Skeletal muscle satellite cell (primary cell): Measurements from ENCODE around the gene MAPT. TPM values are rescaled to one million over a fixed set of nuclear protein-coding genes. Genes with fewer than 3 reads are reported as not detected.
A peak's percentile ranks its signal among the peaks of the same experiment; 100 is the strongest.

ENCODE experiments used
- H3K27me3 ChIP-seq: 2 replicates; pipeline ENCODE4 v1.7.0; 2013; ENCODE audit warnings: low read length; ENCODE audit not compliant: control insufficient read depth, insufficient read depth
- H3K36me3 ChIP-seq: 2 replicates; pipeline ENCODE4 v1.7.0; 2013; ENCODE audit warnings: mild to moderate bottlenecking, control low read depth, low read length; ENCODE audit not compliant: insufficient read depth
- H3K4me1 ChIP-seq: 2 replicates; pipeline ENCODE4 v1.7.0; 2013; ENCODE audit warnings: low read length; ENCODE audit not compliant: control insufficient read depth, insufficient read depth
- H3K4me2 ChIP-seq: 2 replicates; pipeline ENCODE4 v1.7.0; 2013; ENCODE audit warnings: mild to moderate bottlenecking, low read length
- H3K4me3 ChIP-seq: 2 replicates; pipeline ENCODE4 v1.7.0; 2013; ENCODE audit warnings: low read length
- H3K9ac ChIP-seq: 2 replicates; pipeline ENCODE4 v1.7.0; 2013; ENCODE audit warnings: mild to moderate bottlenecking, low read depth, low read length, moderate library complexity
- H3K9me3 ChIP-seq: replicated peaks from 2 replicates; pipeline ENCODE4 v1.7.0; 2013; ENCODE audit warnings: mild to moderate bottlenecking, control low read depth, low read length
- total RNA-seq: library from RNA; depleted of rRNA; stranded (reverse); fragments of >200 nt; gene quantifications from 2 replicates; pipeline ENCODE4 v1.2.3, GENCODE V29; 2012; rRNA removed

MAPT gene
- under 0.01 TPM in 2 replicates for total RNA-seq

- Histone ChIP-seq H3K9ac (peak within 1 kb of the TSS; percentile 68), H3K36me3 (no peaks in the 10 kb centered on the region), H3K4me2 (peak within 1 kb of the TSS; percentile 96), H3K9me3 (no peaks in the 10 kb centered on the region), H3K4me3 (peak within 1 kb of the TSS; percentile 78), H3K4me1 (peaks cover 8% of the 10 kb centered on the region), H3K27me3 (peaks cover 51% of the 10 kb centered on the region)
Measured at GRCh38 chr17:45894022-45894784, at the start of gene MAPT. Gene MAPT, plus strand, starts transcription at chr17:45894554. Its CDS starts 67,784 bp downstream, at chr17:45962338.

- peaks cover 18% of the 10 kb centered on the region for H3K27me3 ChIP-seq
- H3K4me3 ChIP-seq = no peak within 1 kb of the TSS
- no peaks in the 10 kb centered on the region for H3K36me3 ChIP-seq
- H3K4me1 ChIP-seq = no peaks in the 10 kb centered on the region
- no peak within 1 kb of the TSS for H3K9ac ChIP-seq
- H3K9me3 ChIP-seq = no peaks in the 10 kb centered on the region
- no peak within 1 kb of the TSS for H3K4me2 ChIP-seq
Measured at GRCh38 chr17:45844695-45845375, 49.5 kb upstream of the MAPT start, which contains the start of gene SPPL2C. Gene SPPL2C, plus strand, starts transcription at chr17:45844881. Its CDS starts 26 bp downstream, at chr17:45844907.

- no peak overlapping the region for H3K4me2 ChIP-seq
- H3K9me3 ChIP-seq = no peaks in the 10 kb centered on the region
- no peak overlapping the region for H3K4me3 ChIP-seq
- H3K9ac ChIP-seq = no peak overlapping the region
- H3K27me3 ChIP-seq = peaks cover 22% of the 10 kb centered on the region
- no peaks in the 10 kb centered on the region for H3K36me3 ChIP-seq
- no peaks in the 10 kb centered on the region for H3K4me1 ChIP-seq
Measured at GRCh38 chr17:45845376-45846185, 48.8 kb upstream of the MAPT start.

DNA sequence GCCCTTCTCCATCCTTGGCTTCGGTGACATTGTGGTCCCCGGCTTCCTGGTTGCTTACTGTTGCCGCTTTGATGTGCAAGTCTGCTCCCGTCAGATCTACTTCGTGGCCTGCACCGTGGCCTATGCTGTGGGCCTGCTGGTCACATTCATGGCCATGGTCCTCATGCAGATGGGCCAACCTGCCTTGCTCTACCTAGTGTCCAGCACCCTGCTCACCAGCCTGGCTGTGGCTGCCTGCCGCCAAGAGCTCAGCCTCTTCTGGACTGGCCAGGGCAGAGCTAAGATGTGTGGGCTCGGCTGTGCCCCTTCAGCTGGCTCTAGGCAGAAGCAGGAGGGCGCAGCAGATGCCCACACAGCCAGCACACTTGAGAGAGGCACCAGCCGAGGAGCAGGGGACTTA is 48.1 kb upstream of the MAPT start:
- no peak overlapping the region for H3K4me2 ChIP-seq
- no peaks in the 10 kb centered on the region for H3K36me3 ChIP-seq
- H3K4me3 ChIP-seq = no peak overlapping the region
- no peaks in the 10 kb centered on the region for H3K4me1 ChIP-seq
- no peaks in the 10 kb centered on the region for H3K9me3 ChIP-seq
- H3K27me3 ChIP-seq = peaks cover 27% of the 10 kb centered on the region
- no peak overlapping the region for H3K9ac ChIP-seq

- H3K36me3 ChIP-seq = no peaks in the 10 kb centered on the region
- no peak overlapping the region for H3K4me2 ChIP-seq
- H3K27me3 ChIP-seq = peaks cover 29% of the 10 kb centered on the region
- H3K9ac ChIP-seq = no peak overlapping the region
- H3K9me3 ChIP-seq = no peaks in the 10 kb centered on the region
- no peaks in the 10 kb centered on the region for H3K4me1 ChIP-seq
- H3K4me3 ChIP-seq = no peak overlapping the region
Measured at GRCh38 chr17:45846646-45847045, 47.7 kb upstream of the MAPT start.

DNA sequence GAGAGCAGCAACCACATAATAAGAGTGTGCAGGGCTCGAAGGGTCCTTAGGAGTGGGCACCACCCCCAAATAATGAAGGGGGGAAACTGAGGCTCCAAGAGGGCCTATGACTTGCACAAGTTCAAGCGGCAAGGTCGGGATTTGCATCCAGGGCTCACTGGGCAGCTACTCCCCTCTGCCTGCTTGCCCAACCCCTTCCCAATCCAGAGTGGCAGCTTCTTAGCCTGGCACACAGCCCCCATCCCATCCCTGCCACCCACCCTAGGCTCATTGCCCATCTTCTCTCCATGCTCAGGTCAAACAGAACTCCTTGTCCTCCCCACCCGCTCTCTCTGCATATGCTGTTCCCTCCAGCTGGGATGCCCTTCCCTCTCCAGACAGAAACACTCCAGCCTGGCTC is 47.3 kb upstream of the MAPT start:
- no peaks in the 10 kb centered on the region for H3K4me1 ChIP-seq
- H3K36me3 ChIP-seq = no peaks in the 10 kb centered on the region
- no peak overlapping the region for H3K4me3 ChIP-seq
- H3K9ac ChIP-seq = no peak overlapping the region
- H3K9me3 ChIP-seq = no peaks in the 10 kb centered on the region
- H3K4me2 ChIP-seq = no peak overlapping the region
- peaks cover 33% of the 10 kb centered on the region for H3K27me3 ChIP-seq

DNA sequence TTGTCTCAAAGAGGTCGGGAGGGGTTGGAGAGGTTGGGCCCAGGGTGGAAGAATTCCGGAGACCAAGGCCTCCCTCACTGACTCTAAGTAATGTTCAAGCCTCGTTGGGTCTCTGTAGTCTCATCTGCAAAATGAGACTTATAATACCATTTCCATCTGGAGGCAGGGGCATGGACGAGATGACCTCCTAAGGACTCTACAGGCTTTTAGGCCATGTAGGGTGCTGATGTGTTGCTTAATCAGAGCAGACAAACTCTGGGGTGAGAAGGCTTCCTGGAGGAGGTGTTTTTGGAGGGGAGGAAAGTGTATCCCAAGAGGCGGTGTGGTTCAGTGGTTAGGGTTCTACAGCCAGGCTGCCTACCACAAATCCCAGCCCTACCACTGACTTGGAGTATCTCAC is 46.6 kb upstream of the MAPT start:
- Histone ChIP-seq H3K9ac (no peak overlapping the region), H3K36me3 (no peaks in the 10 kb centered on the region), H3K27me3 (peaks cover 38% of the 10 kb centered on the region), H3K4me3 (no peak overlapping the region), H3K9me3 (no peaks in the 10 kb centered on the region), H3K4me1 (no peaks in the 10 kb centered on the region), H3K4me2 (no peak overlapping the region)

DNA sequence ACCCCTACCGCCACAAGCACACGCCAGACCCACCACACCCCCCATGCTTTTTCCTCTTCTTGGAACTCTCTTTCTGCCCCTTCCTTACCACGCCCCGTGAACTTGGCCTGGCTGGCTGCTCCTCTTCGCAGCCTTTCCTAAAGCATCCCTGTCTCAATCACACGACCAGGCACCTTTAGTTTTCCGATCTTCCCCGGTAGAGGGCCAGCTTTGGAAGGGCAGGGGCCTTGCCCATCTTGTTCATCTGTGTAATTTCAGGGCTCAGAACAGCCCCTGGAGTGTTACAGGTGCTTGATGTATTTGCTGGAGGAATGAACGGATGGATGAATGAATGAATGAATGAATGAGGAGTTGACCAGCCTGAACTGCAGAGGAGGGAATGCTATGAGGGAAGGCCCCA is 45.9 kb upstream of the MAPT start:
- Histone ChIP-seq H3K4me3 (no peak overlapping the region), H3K27me3 (peaks cover 38% of the 10 kb centered on the region), H3K9me3 (no peaks in the 10 kb centered on the region), H3K4me1 (no peaks in the 10 kb centered on the region), H3K36me3 (no peaks in the 10 kb centered on the region), H3K4me2 (no peak overlapping the region), H3K9ac (no peak overlapping the region)

GRCh38 chr17:45848868-45849535 is 45.4 kb upstream of the MAPT start:
- Histone ChIP-seq H3K36me3 (no peaks in the 10 kb centered on the region), H3K4me3 (no peak overlapping the region), H3K4me2 (no peak overlapping the region), H3K4me1 (no peaks in the 10 kb centered on the region), H3K9me3 (no peaks in the 10 kb centered on the region), H3K9ac (no peak overlapping the region), H3K27me3 (peaks cover 35% of the 10 kb centered on the region)

GRCh38 chr17:45849536-45849990 is 44.8 kb upstream of the MAPT start:
- no peaks in the 10 kb centered on the region for H3K36me3 ChIP-seq
- no peaks in the 10 kb centered on the region for H3K9me3 ChIP-seq
- H3K9ac ChIP-seq = no peak overlapping the region
- H3K4me1 ChIP-seq = no peaks in the 10 kb centered on the region
- no peak overlapping the region for H3K4me2 ChIP-seq
- H3K4me3 ChIP-seq = no peak overlapping the region
- H3K27me3 ChIP-seq = peaks cover 34% of the 10 kb centered on the region

GRCh38 chr17:45850011-45850410 is 44.3 kb upstream of the MAPT start:
- H3K9me3 ChIP-seq = no peaks in the 10 kb centered on the region
- H3K4me3 ChIP-seq = no peak overlapping the region
- H3K9ac ChIP-seq = no peak overlapping the region
- no peaks in the 10 kb centered on the region for H3K36me3 ChIP-seq
- no peaks in the 10 kb centered on the region for H3K4me1 ChIP-seq
- peaks cover 34% of the 10 kb centered on the region for H3K27me3 ChIP-seq
- H3K4me2 ChIP-seq = no peak overlapping the region
